Naive thymus-derived CD4-positive, alpha-beta T cell (primary cell): ENCODE data around the gene ADORA2A. TPM values are rescaled to one million over a fixed set of nuclear protein-coding genes. Genes with fewer than 3 reads are reported as not detected.

Experiments used
- ATAC-seq: fragments of 150-1000 bp; cut with Tn5 transposase; 2 replicates; pipeline ENCODE4 v1.10.0; 2021; ENCODE audit warnings: mild to moderate bottlenecking, moderate library complexity
- CTCF ChIA-PET: fragments of 350-600 bp; sonication (Branson Sonifier 250); formaldehyde crosslinking; loops from one replicate; lab custom pipeline; 2021; ENCODE audit warnings: antibody characterized with exemption; lab: Charles Lee
- POLR2A ChIA-PET: fragments of 350-600 bp; sonication (Branson Sonifier 250); formaldehyde crosslinking; loops from one replicate; lab custom pipeline; 2021; ENCODE audit warnings: antibody characterized with exemption, inconsistent platforms; lab: Charles Lee
- DNase-seq, 9 donors: peaks; one replicate each; pipeline versions ENCODE4 v3.0.0 to v3.0.0-alpha.2; 2020 to 2022; ENCODE audit warnings: mixed read lengths in 1 of 9
- H3K27ac ChIP-seq: one replicate; pipeline ENCODE4 v1.7.0; 2013; ENCODE audit warnings: mild to moderate bottlenecking, low read depth, low read length, moderate library complexity
- H3K27me3 ChIP-seq, 2 donors: one replicate each; pipeline ENCODE4 v1.7.0; 2013; ENCODE audit warnings: low read length in 2 of 2, mild to moderate bottlenecking in 2 of 2, moderate library complexity in 2 of 2; ENCODE audit not compliant: control insufficient read depth in 2 of 2, insufficient read depth in 2 of 2
- H3K36me3 ChIP-seq, 3 experiments: 1 replicate in 2 of 3; 2 replicates in 1 of 3; pipeline ENCODE4 v1.7.0; 2013; ENCODE audit warnings: low read length in 3 of 3, mild to moderate bottlenecking in 3 of 3, moderate library complexity in 1 of 3; ENCODE audit not compliant: insufficient read depth in 3 of 3, control insufficient read depth in 2 of 3
- H3K4me1 ChIP-seq, 2 donors: one replicate each; pipeline ENCODE4 v1.7.0; 2013; ENCODE audit warnings: low read length in 2 of 2, mild to moderate bottlenecking in 2 of 2, moderate library complexity in 1 of 2; ENCODE audit not compliant: control insufficient read depth in 2 of 2, insufficient read depth in 2 of 2
- H3K4me3 ChIP-seq: 2 replicates; pipeline ENCODE4 v1.7.0; 2013; ENCODE audit warnings: mild to moderate bottlenecking, low read length
- H3K9me3 ChIP-seq, 3 experiments: 1 replicate in 2 of 3; 2 replicates in 1 of 3; pipeline ENCODE4 v1.7.0; 2013; ENCODE audit warnings: low read length in 3 of 3; ENCODE audit not compliant: control insufficient read depth in 2 of 3
- H3K27ac Mint-ChIP-seq, 9 donors: one replicate each; pipeline ENCODE4 v1.8.0; 2020 to 2022; ENCODE audit warnings: mixed read lengths in 9 of 9, mild to moderate bottlenecking in 8 of 9, moderate library complexity in 5 of 9, inconsistent platforms in 2 of 9
- H3K27me3 Mint-ChIP-seq, 5 donors: one replicate each; pipeline ENCODE4 v1.8.0; 2021 to 2022; ENCODE audit warnings: mixed read lengths in 5 of 5, mild to moderate bottlenecking in 1 of 5
- H3K36me3 Mint-ChIP-seq, 5 donors: one replicate each; pipeline ENCODE4 v1.8.0; 2020 to 2022; ENCODE audit warnings: mixed read lengths in 5 of 5, mild to moderate bottlenecking in 3 of 5, inconsistent platforms in 1 of 5
- H3K4me1 Mint-ChIP-seq, 7 donors: one replicate each; pipeline ENCODE4 v1.8.0; 2020 to 2022; ENCODE audit warnings: mixed read lengths in 7 of 7, mild to moderate bottlenecking in 3 of 7, inconsistent platforms in 1 of 7
- H3K4me3 Mint-ChIP-seq, 10 donors: one replicate each; pipeline ENCODE4 v1.8.0; 2020 to 2022; ENCODE audit warnings: mild to moderate bottlenecking in 10 of 10, mixed read lengths in 10 of 10, moderate library complexity in 6 of 10, inconsistent platforms in 2 of 10
- H3K9me3 Mint-ChIP-seq, 11 donors: one replicate each; pipeline ENCODE4 v1.8.0; 2020 to 2022; ENCODE audit warnings: mixed read lengths in 11 of 11, mild to moderate bottlenecking in 4 of 11, inconsistent platforms in 1 of 11, moderate library complexity in 1 of 11
- intact Hi-C, 2 donors: fragments of 100-400 bp; cut with micrococcal nuclease; formaldehyde crosslinking; loops; one replicate each; pipeline ENCODE4 v1.15.1; 2023
- polyA plus RNA-seq, 2 donors: library from polyadenylated mRNA; unstranded; fragments of 300-500 nt; fragmentation: Illumina TruSeq; gene quantifications; one replicate each; pipeline ENCODE4 v1.2.3, GENCODE V29; 2021
- total RNA-seq, 6 experiments: library from RNA in 5 of 6; stranded (reverse) in 5 of 6; gene quantifications; 1 replicate in 5 of 6; 2 replicates in 1 of 6; pipeline ENCODE4 v1.2.3 and lab custom pipeline; 2021 to 2026

ADORA2A gene
- total and polyA plus RNA-seq, 7 experiments from 2014 or later = 22.5 to 127 (median 41.6) TPM

DNA sequence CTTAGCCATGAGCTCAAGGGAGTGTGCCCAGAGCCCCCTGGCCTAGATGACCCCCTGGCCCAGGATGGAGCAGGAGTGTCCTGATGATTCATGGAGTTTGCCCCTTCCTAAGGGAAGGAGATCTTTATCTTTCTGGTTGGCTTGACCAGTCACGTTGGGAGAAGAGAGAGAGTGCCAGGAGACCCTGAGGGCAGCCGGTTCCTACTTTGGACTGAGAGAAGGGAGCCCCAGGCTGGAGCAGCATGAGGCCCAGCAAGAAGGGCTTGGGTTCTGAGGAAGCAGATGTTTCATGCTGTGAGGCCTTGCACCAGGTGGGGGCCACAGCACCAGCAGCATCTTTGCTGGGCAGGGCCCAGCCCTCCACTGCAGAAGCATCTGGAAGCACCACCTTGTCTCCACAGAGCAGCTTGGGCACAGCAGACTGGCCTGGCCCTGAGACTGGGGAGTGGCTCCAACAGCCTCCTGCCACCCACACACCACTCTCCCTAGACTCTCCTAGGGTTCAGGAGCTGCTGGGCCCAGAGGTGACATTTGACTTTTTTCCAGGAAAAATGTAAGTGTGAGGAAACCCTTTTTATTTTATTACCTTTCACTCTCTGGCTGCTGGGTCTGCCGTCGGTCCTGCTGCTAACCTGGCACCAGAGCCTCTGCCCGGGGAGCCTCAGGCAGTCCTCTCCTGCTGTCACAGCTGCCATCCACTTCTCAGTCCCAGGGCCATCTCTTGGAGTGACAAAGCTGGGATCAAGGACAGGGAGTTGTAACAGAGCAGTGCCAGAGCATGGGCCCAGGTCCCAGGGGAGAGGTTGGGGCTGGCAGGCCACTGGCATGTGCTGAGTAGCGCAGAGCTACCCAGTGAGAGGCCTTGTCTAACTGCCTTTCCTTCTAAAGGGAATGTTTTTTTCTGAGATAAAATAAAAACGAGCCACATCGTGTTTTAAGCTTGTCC is 14.3 kb downstream of the ADORA2A start:
- no peak for DNase-seq
- no peak for ATAC-seq
- peaks cover 8 to 80% (median 11%) of the 10 kb centered on the region in 3 experiments for H3K36me3 ChIP-seq
- H3K4me1 Mint-ChIP-seq = peaks cover 31 to 78% (median 57%) of the 10 kb centered on the region in 7 donors
- intact Hi-C loops = loop anchor here in 1 of 2 donors (2.0 kb wide), 1 partner anchor 15 kb away; the partner anchor contains the start of gene ADORA2A
- no peaks in the 10 kb centered on the region for H3K27me3 Mint-ChIP-seq
- ChIA-PET CTCF (no interaction called here), POLR2A (interaction anchor here (0.6 kb wide), 1 partner anchor 36 kb away, joined by 3 read pairs; no protein-coding TSS in a partner anchor)
- H3K4me3 Mint-ChIP-seq = peak overlapping the region in 1 of 10 donors; percentile 11
- no peaks in the 10 kb centered on the region for H3K9me3 ChIP-seq
- H3K9me3 Mint-ChIP-seq = no peaks in the 10 kb centered on the region
- no peak overlapping the region for H3K4me3 ChIP-seq
- peak overlapping the region in 5 of 9 donors; percentile 14 to 72 (median 25) for H3K27ac Mint-ChIP-seq
- peaks cover 13 to 16% of the 10 kb centered on the region in 2 donors for H3K4me1 ChIP-seq
- H3K27ac ChIP-seq = no peak overlapping the region
- H3K27me3 ChIP-seq = no peaks in the 10 kb centered on the region
- H3K36me3 Mint-ChIP-seq = peaks cover 0 to 34% (median 17%) of the 10 kb centered on the region in 5 donors

DNA sequence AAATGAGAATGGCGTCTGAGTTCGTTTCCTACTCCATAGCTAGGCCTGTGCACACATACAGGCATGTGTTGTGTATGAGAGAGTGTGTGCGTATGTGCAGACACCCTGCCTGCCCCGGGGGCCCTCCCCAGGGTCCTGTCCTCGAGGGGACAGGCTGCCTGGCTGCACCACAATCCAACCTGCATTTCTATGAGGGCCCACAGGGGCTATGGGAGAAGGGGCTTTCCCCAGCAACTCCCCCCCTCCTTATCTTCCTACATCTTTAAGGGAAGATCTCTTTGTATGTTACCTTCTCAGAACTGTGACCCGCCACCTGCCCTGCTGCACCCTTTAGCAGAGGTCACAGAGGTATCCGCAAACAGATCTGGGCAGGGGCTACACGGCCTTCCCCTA is 14.9 kb downstream of the ADORA2A start:
- Histone ChIP-seq H3K27me3 (no peaks in the 10 kb centered on the region), H3K4me3 (no peak overlapping the region), H3K4me1 (peaks cover 9% of the 10 kb centered on the region in 2 donors), H3K9me3 (no peaks in the 10 kb centered on the region), H3K27ac (no peak overlapping the region), H3K36me3 (peaks cover 8 to 74% (median 11%) of the 10 kb centered on the region in 3 experiments)
- peaks cover 26 to 73% (median 51%) of the 10 kb centered on the region in 7 donors for H3K4me1 Mint-ChIP-seq
- H3K4me3 Mint-ChIP-seq = no peak overlapping the region
- DNase-seq (no peak), ATAC-seq (no peak)
- intact Hi-C loops = no loop called here
- H3K36me3 Mint-ChIP-seq = peaks cover 0 to 37% (median 17%) of the 10 kb centered on the region in 5 donors
- H3K27me3 Mint-ChIP-seq = no peaks in the 10 kb centered on the region
- CTCF ChIA-PET = no interaction called here
- POLR2A ChIA-PET = no interaction called here
- H3K9me3 Mint-ChIP-seq = no peaks in the 10 kb centered on the region
- peak overlapping the region in 3 of 9 donors; percentile 14 to 25 (median 23) for H3K27ac Mint-ChIP-seq

DNA sequence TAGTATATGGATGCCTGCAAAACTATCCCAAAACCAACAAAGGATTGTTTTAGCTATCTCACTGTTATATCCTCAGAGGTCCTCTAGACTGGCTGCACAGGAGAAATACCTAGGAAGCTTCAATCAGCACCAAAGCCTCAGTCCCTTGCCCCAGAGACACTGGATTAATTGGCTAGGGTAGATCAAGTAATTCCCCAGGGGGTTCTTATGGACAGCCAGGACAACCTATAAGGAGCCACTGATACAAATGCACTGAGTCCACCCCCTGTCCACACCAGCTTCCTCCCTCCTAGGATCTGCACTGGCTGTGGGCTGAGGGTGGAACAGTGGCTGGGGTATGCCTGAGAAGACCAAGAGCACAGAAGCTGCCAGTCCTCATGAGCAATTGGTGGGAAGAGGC is 16.3 kb downstream of the ADORA2A start:
- Mint-ChIP-seq H3K9me3 (no peaks in the 10 kb centered on the region), H3K4me3 (peak overlapping the region in 1 of 10 donors; percentile 53), H3K27ac (peak overlapping the region in 6 of 9 donors; percentile 14 to 76 (median 50)), H3K36me3 (peaks cover 0 to 29% (median 10%) of the 10 kb centered on the region in 5 donors), H3K4me1 (peaks cover 21 to 60% (median 39%) of the 10 kb centered on the region in 7 donors), H3K27me3 (no peaks in the 10 kb centered on the region)
- CTCF ChIA-PET = no interaction called here
- Histone ChIP-seq H3K36me3 (peaks cover 8 to 67% (median 11%) of the 10 kb centered on the region in 3 experiments), H3K4me3 (no peak overlapping the region), H3K27me3 (no peaks in the 10 kb centered on the region), H3K4me1 (peaks cover 0 to 3% of the 10 kb centered on the region in 2 donors), H3K9me3 (no peaks in the 10 kb centered on the region), H3K27ac (no peak overlapping the region)
- DNase-seq = no peak
- POLR2A ChIA-PET = no interaction called here
- intact Hi-C loops = no loop called here
- no peak for ATAC-seq

DNA sequence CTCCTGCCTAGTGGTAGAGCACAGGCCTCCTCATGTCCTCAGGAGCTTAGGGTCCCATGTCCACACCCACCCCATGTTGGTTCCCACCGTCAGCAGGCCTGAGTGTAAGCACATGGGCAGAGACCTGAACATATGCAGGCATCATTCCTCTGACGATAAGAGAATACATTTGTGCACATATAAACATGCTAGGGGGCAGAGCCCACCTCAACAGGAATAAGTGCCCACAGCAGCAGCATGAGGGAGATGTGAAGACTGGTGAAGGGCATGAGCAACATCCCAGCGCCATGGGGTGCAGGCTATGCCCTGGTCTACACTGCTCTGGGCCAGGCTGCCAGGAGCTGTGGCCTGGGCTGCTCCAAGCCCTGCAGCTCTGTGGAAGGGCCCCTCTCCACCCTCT is 16.9 kb downstream of the ADORA2A start:
- Mint-ChIP-seq H3K27me3 (no peaks in the 10 kb centered on the region), H3K9me3 (no peaks in the 10 kb centered on the region), H3K27ac (peak overlapping the region in 2 of 9 donors; percentile 38 to 49), H3K36me3 (peaks cover 0 to 29% (median 10%) of the 10 kb centered on the region in 5 donors), H3K4me1 (peaks cover 22 to 58% (median 38%) of the 10 kb centered on the region in 7 donors), H3K4me3 (no peak overlapping the region)
- no peak for ATAC-seq
- no peaks in the 10 kb centered on the region for H3K9me3 ChIP-seq
- no peak for DNase-seq
- H3K27me3 ChIP-seq = no peaks in the 10 kb centered on the region
- intact Hi-C loops = no loop called here
- peaks cover 0 to 3% of the 10 kb centered on the region in 2 donors for H3K4me1 ChIP-seq
- peaks cover 8 to 65% (median 11%) of the 10 kb centered on the region in 3 experiments for H3K36me3 ChIP-seq
- CTCF ChIA-PET = no interaction called here
- H3K27ac ChIP-seq = no peak overlapping the region
- POLR2A ChIA-PET = no interaction called here
- H3K4me3 ChIP-seq = no peak overlapping the region

DNA sequence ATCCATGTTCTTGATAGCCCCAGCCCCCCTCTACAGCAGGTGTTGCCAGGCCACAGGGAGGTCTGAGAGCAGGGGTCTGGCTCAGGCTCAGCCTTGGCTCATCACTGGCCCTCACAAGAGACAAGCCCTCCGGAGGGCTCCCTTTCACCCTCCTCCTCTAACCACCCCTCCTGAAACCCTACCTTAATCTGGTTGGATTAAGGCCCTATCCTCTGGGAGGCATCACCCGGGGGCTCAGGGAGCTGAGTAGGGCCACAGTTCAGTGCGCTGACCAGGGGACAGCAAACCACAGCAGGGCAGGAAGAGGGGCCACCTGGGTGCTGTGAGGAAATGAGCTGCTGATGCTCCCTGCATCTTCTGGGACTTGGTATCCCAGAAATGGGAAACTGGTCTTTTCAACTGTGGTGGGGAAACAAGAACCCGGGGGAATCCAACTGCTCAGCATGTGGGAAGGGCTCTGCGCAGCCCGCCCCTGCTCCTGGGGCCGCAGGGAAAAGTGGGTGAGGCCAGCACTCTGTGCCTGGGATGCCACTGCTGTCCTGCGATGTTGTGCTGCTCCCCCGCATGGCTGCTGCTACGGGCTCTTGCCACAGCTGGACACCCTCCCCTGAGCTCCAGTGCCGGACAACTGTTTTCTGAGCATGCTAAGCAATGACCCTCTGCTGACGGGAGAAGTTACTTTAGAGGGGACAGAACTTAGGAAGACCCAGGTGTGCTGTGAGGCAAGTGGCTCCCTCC is 17.5 kb downstream of the ADORA2A start:
- Histone ChIP-seq H3K4me1 (peaks cover 0 to 3% of the 10 kb centered on the region in 2 donors), H3K9me3 (no peaks in the 10 kb centered on the region), H3K27me3 (no peaks in the 10 kb centered on the region), H3K27ac (no peak overlapping the region), H3K36me3 (peaks cover 8 to 58% (median 11%) of the 10 kb centered on the region in 3 experiments), H3K4me3 (no peak overlapping the region)
- ChIA-PET CTCF (no interaction called here), POLR2A (no interaction called here)
- H3K36me3 Mint-ChIP-seq = peaks cover 0 to 29% (median 10%) of the 10 kb centered on the region in 5 donors
- peaks cover 0 to 1% (median 0%) of the 10 kb centered on the region in 11 donors for H3K9me3 Mint-ChIP-seq
- peaks cover 25 to 52% (median 35%) of the 10 kb centered on the region in 7 donors for H3K4me1 Mint-ChIP-seq
- H3K27me3 Mint-ChIP-seq = no peaks in the 10 kb centered on the region
- H3K27ac Mint-ChIP-seq = peak overlapping the region in 3 of 9 donors; percentile 15 to 52 (median 49)
- H3K4me3 Mint-ChIP-seq = no peak overlapping the region
- DNase-seq (no peak), ATAC-seq (no peak)
- intact Hi-C loops = no loop called here

DNA sequence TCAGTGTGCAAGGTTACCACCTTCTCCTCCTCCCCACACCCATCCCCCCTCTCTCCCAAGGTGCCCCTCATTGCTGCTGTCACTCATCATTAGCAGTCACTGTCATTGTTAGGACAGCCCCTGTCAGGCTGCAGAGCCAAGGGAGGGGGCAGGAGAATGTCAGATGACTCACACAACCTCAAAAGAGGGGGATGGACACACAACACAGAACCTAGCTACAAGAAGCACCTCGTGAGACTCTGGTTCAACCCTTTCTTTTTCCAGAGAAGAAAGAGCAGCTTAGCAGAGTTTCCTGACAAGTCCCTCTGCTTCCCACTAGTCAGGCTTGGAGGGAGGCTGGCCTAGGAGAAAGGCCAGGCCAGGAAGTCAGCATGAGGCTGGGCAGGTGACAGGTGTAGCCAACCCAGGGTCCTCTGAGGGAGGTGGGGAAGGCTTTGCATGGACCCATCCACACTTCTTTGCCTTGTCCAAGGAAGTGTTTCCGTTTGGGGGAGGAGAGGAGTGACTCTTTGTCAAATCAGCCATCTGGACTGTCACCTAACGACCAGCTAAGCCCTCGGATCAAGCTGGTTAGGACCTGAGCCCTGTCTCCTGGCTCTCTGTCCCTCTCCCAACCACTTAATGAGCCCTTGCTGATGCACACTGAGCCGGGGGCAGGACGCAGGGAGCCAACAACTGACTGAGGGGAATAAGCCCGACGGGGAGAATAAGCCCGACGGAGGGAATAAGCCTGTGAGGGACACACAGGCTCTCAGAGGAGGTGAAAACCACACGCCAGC is 18.3 kb downstream of the ADORA2A start:
- ATAC-seq = peak; percentile 33
- Histone ChIP-seq H3K27ac (no peak overlapping the region), H3K9me3 (no peaks in the 10 kb centered on the region), H3K27me3 (no peaks in the 10 kb centered on the region), H3K36me3 (peaks cover 8 to 51% (median 8%) of the 10 kb centered on the region in 3 experiments), H3K4me1 (peaks cover 0 to 3% of the 10 kb centered on the region in 2 donors), H3K4me3 (no peak overlapping the region)
- intact Hi-C loops = no loop called here
- H3K27ac Mint-ChIP-seq = peak overlapping the region in 3 of 9 donors; percentile 15 to 51 (median 43)
- no peak for DNase-seq
- peaks cover 22 to 45% (median 32%) of the 10 kb centered on the region in 7 donors for H3K4me1 Mint-ChIP-seq
- POLR2A ChIA-PET = no interaction called here
- H3K9me3 Mint-ChIP-seq = peaks cover 0 to 6% (median 0%) of the 10 kb centered on the region in 11 donors
- H3K4me3 Mint-ChIP-seq = no peak overlapping the region
- CTCF ChIA-PET = no interaction called here
- H3K36me3 Mint-ChIP-seq = peaks cover 0 to 34% (median 7%) of the 10 kb centered on the region in 5 donors
- H3K27me3 Mint-ChIP-seq = no peaks in the 10 kb centered on the region
